ENCODE data around the gene STXBP4.

STXBP4 gene

GRCh38 chr17:54971147-54971546 lies 2.6 kb downstream of the STXBP4 start:
- DNase-seq (ENCODE audit: low read depth), result no peak

GRCh38 chr17:54971901-54972300 lies 3.3 kb downstream of the STXBP4 start:
- DNase-seq (ENCODE audit: low read depth), result no peak

GRCh38 chr17:54972406-54973138 lies 4.0 kb downstream of the STXBP4 start:
- DNase-seq (ENCODE audit: low read depth), result no peak

- no peak for DNase-seq (ENCODE audit: low read depth)
Measured at GRCh38 chr17:54974759-54975158, 6.2 kb downstream of the STXBP4 start.

- DNase-seq (ENCODE audit: low read depth), result no peak
Measured at GRCh38 chr17:54976316-54976715, 7.8 kb downstream of the STXBP4 start.

- DNase-seq (ENCODE audit: low read depth), result no peak
Measured at GRCh38 chr17:54977744-54978143, 9.2 kb downstream of the STXBP4 start.

- no peak for DNase-seq (ENCODE audit: low read depth)
Measured at GRCh38 chr17:54979657-54980056, 11.1 kb downstream of the STXBP4 start.

- no peak for DNase-seq (ENCODE audit: low read depth)
Measured at GRCh38 chr17:54980375-54980774, 11.8 kb downstream of the STXBP4 start.

GRCh38 chr17:54982399-54982798 lies 13.8 kb downstream of the STXBP4 start:
- no peak for DNase-seq (ENCODE audit: low read depth)

- DNase-seq (ENCODE audit: low read depth), result no peak
Measured at GRCh38 chr17:54983260-54983659, 14.7 kb downstream of the STXBP4 start.

GRCh38 chr17:54985476-54985875 lies 16.9 kb downstream of the STXBP4 start:
- no peak for DNase-seq (ENCODE audit: low read depth)

- DNase-seq (ENCODE audit: low read depth), result no peak
Measured at GRCh38 chr17:54990118-54990517, 21.6 kb downstream of the STXBP4 start.

- DNase-seq (ENCODE audit: low read depth), result no peak
Measured at GRCh38 chr17:54991567-54991966, 23.0 kb downstream of the STXBP4 start.

- no peak for DNase-seq (ENCODE audit: low read depth)
Measured at GRCh38 chr17:54992797-54993639, 24.5 kb downstream of the STXBP4 start.

GRCh38 chr17:54996441-54996840 lies 27.9 kb downstream of the STXBP4 start:
- DNase-seq (ENCODE audit: low read depth), result no peak

GRCh38 chr17:55002458-55002857 lies 33.9 kb downstream of the STXBP4 start:
- DNase-seq (ENCODE audit: low read depth), result no peak

- DNase-seq (ENCODE audit: low read depth), result no peak
Measured at GRCh38 chr17:55004484-55004883, 35.9 kb downstream of the STXBP4 start.

GRCh38 chr17:55005520-55005919 lies 37.0 kb downstream of the STXBP4 start:
- DNase-seq (ENCODE audit: low read depth), result no peak

- DNase-seq (ENCODE audit: low read depth), result no peak
Measured at GRCh38 chr17:55023626-55024025, 55.1 kb downstream of the STXBP4 start.

- no peak for DNase-seq (ENCODE audit: low read depth)
Measured at GRCh38 chr17:55037828-55038227, 69.3 kb downstream of the STXBP4 start.

GRCh38 chr17:55038291-55038690 lies 69.7 kb downstream of the STXBP4 start:
- no peak for DNase-seq (ENCODE audit: low read depth)

GRCh38 chr17:55040611-55041010 lies 72.0 kb downstream of the STXBP4 start:
- DNase-seq (ENCODE audit: low read depth), result no peak

GRCh38 chr17:55053855-55054254 lies 85.3 kb downstream of the STXBP4 start:
- no peak for DNase-seq (ENCODE audit: low read depth)
